DND-41 (cell line): ENCODE data around the gene GH2.
"Not testable (repeated sequence)": the region's sequence is repeated elsewhere in the genome, so short reads cannot be mapped to it uniquely, and the experiment has no call there.

Experiments
- ATAC-seq: fragments of 200-7000 bp; cut with Tn5 transposase; 3 replicates; pipeline ENCODE4 v1.9.1; 2021; ENCODE audit warnings: low read depth; ENCODE audit not compliant: insufficient read depth
- DNase-seq: peaks from one replicate; pipeline ENCODE4 v3.0.0-alpha.2; 2020
- H2AFZ ChIP-seq: 2 replicates; pipeline ENCODE4 v1.6.0; 2012; ENCODE audit warnings: low read depth, low read length
- H3K27ac ChIP-seq: 2 replicates; pipeline ENCODE4 v1.5.1; 2012; ENCODE audit warnings: low read length, inconsistent platforms
- H3K27me3 ChIP-seq: fragments of 200-600 bp; sonication (generic); 2 replicates; pipeline ENCODE4 v1.6.0; 2012; ENCODE audit warnings: low read length, mild to moderate bottlenecking, inconsistent platforms; ENCODE audit not compliant: insufficient read depth, poor library complexity
- H3K36me3 ChIP-seq: 2 replicates; pipeline ENCODE4 v1.5.1; 2012; ENCODE audit warnings: low read length, inconsistent platforms; ENCODE audit not compliant: insufficient read depth
- H3K4me1 ChIP-seq: 2 replicates; pipeline ENCODE4 v1.5.1; 2012; ENCODE audit warnings: mild to moderate bottlenecking, low read length; ENCODE audit not compliant: insufficient read depth
- H3K4me2 ChIP-seq: 2 replicates; pipeline ENCODE4 v1.6.0; 2012; ENCODE audit warnings: mild to moderate bottlenecking, moderate library complexity, low read length, inconsistent platforms; ENCODE audit not compliant: insufficient read depth
- H3K4me3 ChIP-seq, 2 experiments: fragments of 200-600 bp in 1 of 2; shearing (Covaris generic) in 1 of 2; 2 replicates each; pipeline ENCODE4 v1.5.1; 2012 to 2016; ENCODE audit warnings: inconsistent platforms in 2 of 2, low read length in 2 of 2, mild to moderate bottlenecking in 2 of 2, low read depth in 1 of 2, moderate library complexity in 1 of 2
- H3K79me2 ChIP-seq: 2 replicates; pipeline ENCODE4 v1.6.0; 2012; ENCODE audit warnings: low read length, inconsistent platforms; ENCODE audit not compliant: insufficient read depth
- H3K9ac ChIP-seq: 2 replicates; pipeline ENCODE4 v1.6.0; 2012; ENCODE audit warnings: low read depth, mild to moderate bottlenecking, inconsistent platforms, low read length, moderate library complexity
- H3K9me3 ChIP-seq: 2 replicates; pipeline ENCODE4 v1.5.1; 2012; ENCODE audit warnings: low read length, moderate library complexity, mild to moderate bottlenecking, inconsistent platforms; ENCODE audit not compliant: insufficient read depth, severe bottlenecking
- H4K20me1 ChIP-seq: 2 replicates; pipeline ENCODE4 v1.6.0; 2012; ENCODE audit warnings: low read length; ENCODE audit not compliant: insufficient read depth
- EZH2 ChIP-seq: IDR thresholded peaks from 3 replicates; pipeline ENCODE4 v1.6.1; 2012; ENCODE audit warnings: borderline replicate concordance, low read depth, mild to moderate bottlenecking, moderate library complexity, low read length, inconsistent platforms; ENCODE audit not compliant: severe bottlenecking
- TF ChIP-seq, protein P1 (sequence below): IDR thresholded peaks from 2 replicates; pipeline ENCODE4 v1.5.1; 2012; ENCODE audit warnings: borderline replicate concordance, low read length, moderate library complexity, mild to moderate bottlenecking; ENCODE audit not compliant: poor library complexity, severe bottlenecking; ENCODE audit errors: extremely low read depth

The GH2 gene

DNA sequence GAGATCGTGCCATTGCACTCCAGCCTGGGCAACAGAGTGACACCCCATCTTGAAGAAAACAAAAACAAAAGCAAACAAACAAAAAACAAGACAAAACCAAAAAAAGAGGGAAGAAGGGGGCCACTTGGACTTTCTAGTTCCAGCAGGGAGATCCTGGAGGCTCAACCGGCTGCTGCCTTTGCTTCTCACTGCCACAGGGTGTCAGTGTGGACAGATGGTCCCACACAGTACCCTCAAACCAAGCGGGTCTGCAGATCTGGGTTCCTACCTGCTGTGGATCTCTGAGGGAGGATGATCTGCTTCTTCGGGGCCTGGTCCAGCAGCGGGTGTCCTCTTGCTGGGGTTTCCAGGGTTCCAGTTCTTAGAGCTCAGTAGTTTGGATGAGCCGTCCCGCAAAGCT is 15.1 kb downstream of the GH2 start:
- H3K9me3 ChIP-seq, H3K4me3 ChIP-seq, H4K20me1 ChIP-seq, H2AFZ ChIP-seq, H3K79me2 ChIP-seq, H3K36me3 ChIP-seq, H3K9ac ChIP-seq, H3K4me2 ChIP-seq, H3K27me3 ChIP-seq, H3K27ac ChIP-seq, DNase-seq, H3K4me1 ChIP-seq: not testable (repeated sequence)
- peak; percentile 64; the same call in 2 of the 3 replicates for ATAC-seq
- TF ChIP-seq, protein P1, sequence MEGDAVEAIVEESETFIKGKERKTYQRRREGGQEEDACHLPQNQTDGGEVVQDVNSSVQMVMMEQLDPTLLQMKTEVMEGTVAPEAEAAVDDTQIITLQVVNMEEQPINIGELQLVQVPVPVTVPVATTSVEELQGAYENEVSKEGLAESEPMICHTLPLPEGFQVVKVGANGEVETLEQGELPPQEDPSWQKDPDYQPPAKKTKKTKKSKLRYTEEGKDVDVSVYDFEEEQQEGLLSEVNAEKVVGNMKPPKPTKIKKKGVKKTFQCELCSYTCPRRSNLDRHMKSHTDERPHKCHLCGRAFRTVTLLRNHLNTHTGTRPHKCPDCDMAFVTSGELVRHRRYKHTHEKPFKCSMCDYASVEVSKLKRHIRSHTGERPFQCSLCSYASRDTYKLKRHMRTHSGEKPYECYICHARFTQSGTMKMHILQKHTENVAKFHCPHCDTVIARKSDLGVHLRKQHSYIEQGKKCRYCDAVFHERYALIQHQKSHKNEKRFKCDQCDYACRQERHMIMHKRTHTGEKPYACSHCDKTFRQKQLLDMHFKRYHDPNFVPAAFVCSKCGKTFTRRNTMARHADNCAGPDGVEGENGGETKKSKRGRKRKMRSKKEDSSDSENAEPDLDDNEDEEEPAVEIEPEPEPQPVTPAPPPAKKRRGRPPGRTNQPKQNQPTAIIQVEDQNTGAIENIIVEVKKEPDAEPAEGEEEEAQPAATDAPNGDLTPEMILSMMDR: peak; percentile 36

DNA sequence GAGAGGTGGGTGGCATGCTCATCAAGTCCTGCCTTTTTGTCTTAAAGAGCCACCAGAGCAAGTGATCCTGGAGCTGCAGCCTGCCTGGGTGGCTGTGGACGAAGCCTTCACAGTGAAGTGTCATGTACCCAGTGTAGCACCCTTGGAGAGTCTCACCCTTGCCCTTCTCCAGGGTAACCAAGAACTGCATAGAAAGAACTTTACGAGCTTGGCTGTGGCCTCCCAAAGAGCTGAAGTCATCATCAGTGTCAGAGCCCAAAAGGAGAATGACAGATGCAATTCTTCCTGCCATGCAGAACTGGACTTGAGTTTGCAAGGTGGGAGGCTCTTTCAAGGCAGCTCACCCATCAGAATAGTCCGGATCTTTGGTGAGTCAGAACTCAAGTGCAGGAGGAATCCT is 22.5 kb downstream of the GH2 start:
- H3K4me1 ChIP-seq: no peaks in the 10 kb centered on the region

DNA sequence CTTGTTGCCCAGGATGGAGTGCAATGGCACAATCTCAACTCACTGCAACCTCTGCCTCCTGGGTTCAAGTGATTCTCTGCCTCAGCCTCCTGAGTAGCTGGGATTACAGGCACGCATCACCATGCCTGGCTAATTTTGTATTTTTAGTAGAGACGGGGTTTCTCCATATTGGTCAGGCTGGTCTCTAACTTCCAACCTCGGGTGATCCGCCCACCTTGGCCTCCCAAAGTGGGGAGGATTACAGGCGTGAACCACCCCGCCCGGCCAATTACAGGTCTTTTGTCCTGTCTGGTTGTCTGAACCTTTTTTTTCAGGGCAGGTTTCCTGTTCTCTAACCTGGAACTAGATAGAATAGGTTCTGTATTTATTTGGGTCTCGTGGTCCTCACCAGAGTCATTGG is 25.3 kb downstream of the GH2 start:
- not testable (repeated sequence) for ATAC-seq, H3K36me3 ChIP-seq, H3K27ac ChIP-seq, H3K4me2 ChIP-seq, DNase-seq, H3K4me3 ChIP-seq, H3K4me1 ChIP-seq, H3K9me3 ChIP-seq, H2AFZ ChIP-seq, H3K79me2 ChIP-seq, H4K20me1 ChIP-seq, H3K9ac ChIP-seq
- H3K27me3 ChIP-seq: peaks cover 13% of the 10 kb centered on the region

More for the DNA sequence above, 22.5 kb downstream of the GH2 start:
- H3K79me2 ChIP-seq: no peaks in the 10 kb centered on the region
- H3K27ac ChIP-seq: no peak overlapping the region
- H4K20me1 ChIP-seq: no peaks in the 10 kb centered on the region
- H3K9ac ChIP-seq: no peak overlapping the region
- H3K36me3 ChIP-seq: no peaks in the 10 kb centered on the region
- TF ChIP-seq, protein P1: no peak
- no peak for TF ChIP-seq EZH2
- no peak overlapping the region for H3K4me3 ChIP-seq
- ATAC-seq (no peak), DNase-seq (no peak)
- no peaks in the 10 kb centered on the region for H3K9me3 ChIP-seq
- no peak overlapping the region for H3K4me2 ChIP-seq
- peaks cover 13% of the 10 kb centered on the region for H3K27me3 ChIP-seq
- H2AFZ ChIP-seq: no peak overlapping the region

DNA sequence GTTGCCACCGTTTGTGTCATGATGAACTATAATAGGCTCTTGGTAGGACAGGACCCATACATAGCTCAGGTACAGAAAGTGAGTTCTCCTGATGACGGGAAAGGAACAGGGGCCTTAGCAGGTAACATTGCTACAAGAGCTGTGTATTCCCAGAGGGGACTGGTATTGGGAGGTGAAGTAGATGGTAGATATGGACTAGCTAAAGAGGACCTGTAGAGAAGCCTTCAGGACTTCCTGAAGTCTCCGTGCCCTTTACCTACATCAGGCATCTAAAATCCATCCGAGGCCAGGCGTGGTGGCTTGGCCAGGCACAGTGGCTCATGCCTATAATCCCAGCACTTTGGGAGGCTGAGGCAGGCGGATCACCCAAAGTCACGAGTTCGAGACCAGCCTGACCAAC is 26.6 kb downstream of the GH2 start:
- no peak overlapping the region for H3K9ac ChIP-seq
- H3K27me3 ChIP-seq: peaks cover 5% of the 10 kb centered on the region
- DNase-seq: no peak
- no peak for ATAC-seq
- H4K20me1 ChIP-seq: no peaks in the 10 kb centered on the region
- H3K4me2 ChIP-seq: no peak overlapping the region
- H3K27ac ChIP-seq: no peak overlapping the region
- H3K4me3 ChIP-seq: no peak overlapping the region
- no peaks in the 10 kb centered on the region for H3K79me2 ChIP-seq
- no peaks in the 10 kb centered on the region for H3K36me3 ChIP-seq
- H3K4me1 ChIP-seq: no peaks in the 10 kb centered on the region
- no peak overlapping the region for H2AFZ ChIP-seq
- TF ChIP-seq, protein P1: no peak
- TF ChIP-seq EZH2: no peak
- H3K9me3 ChIP-seq: no peaks in the 10 kb centered on the region
